ELF-1 (cell line): ENCODE measurements around the gene NPM3.
"Not testable (repeated sequence)": the region's sequence is repeated elsewhere in the genome, so short reads cannot be mapped to it uniquely, and the experiment has no call there.

Experiments used
- DNase-seq: peaks from one replicate; pipeline ENCODE4 v3.0.0-alpha.2; 2016; ENCODE audit warnings: low read depth, low spot score

Gene NPM3

DNA sequence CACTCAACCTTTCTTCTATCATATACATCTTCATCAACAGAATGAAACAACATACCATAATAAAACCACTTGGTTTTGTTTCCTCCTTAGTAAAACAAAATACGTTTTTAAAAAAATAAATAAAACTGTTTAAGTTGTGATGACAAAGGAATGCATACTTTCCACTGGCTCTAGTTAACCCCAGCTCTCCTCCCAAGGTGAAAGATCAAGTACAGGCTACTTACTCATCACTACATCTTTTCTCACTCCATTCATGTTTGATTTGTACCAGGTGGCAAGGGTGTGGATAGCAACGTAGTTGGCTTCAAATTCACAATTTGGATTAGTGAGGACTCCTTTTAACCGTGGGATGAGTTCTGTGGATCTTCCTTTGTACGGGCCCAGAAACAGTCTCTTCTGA is 20.3 kb upstream of the NPM3 start:
- DNase-seq = no peak

DNA sequence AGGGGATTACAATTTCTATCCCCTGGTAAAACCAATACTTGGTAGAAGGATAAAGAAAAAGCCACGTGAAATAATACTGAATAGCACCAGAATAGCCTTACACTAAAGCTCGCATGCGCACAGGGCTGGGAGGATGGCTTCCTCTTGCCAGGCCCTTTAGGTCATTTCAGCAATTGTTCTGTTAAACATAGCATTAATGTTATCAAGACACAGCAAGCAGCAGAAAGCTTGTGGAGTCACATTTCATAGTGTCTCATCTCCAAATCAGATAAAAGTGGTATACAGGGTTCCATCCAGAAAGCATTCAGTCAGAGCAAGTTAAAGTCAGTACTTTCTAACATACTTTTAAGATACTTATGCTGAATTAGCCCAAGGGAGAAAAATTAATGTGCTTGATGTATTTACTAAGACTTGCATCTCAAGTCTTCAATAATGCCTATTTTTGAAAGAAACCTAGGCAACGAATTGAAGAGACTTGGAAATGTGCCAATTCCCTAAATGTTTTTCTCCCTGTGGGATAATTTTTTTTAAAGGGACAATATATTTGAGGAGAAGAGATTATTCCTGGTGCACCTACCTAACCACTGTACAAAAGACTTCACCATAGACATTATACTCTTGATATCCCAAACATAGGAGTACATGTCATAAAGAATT is 14.3 kb upstream of the NPM3 start:
- DNase-seq = no peak

DNA sequence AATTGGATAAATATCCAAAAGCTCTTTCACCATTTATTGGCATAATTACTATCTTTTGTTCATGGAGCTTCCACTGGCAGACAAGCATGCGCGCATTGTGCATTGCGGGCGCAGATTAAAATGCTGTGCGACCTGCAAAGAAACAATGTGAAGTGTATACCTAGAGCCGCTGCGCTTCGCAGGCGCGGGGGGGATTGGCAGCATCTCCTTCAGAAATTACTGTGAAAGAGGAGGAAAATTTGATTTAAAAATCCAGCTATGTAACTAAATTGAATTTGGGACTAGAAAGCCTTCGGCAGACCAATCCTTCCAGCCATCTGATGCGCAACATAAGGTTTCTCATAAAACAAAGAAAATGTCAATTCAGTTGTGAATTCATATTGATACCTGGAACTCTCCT is 10.3 kb upstream of the NPM3 start:
- no peak for DNase-seq

DNA sequence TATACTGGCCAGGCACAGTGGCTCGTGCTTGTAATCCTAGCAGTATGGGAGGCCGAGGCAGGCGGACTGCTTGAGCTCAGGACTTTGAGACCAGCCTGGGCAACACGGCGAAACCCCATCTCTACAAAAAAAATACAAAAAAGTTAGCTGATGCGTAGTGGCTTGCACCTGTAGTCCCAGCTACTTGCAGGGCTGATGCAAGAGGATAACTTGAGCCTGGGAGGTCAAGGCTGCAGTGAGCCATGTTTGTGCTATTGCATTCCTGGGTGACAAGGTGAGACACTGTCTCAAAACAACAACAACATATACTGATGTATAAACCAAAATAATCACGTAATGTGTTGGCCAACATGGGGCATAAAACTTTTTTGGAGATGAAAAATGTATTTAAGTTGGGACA is 6.4 kb upstream of the NPM3 start:
- no peak for DNase-seq

DNA sequence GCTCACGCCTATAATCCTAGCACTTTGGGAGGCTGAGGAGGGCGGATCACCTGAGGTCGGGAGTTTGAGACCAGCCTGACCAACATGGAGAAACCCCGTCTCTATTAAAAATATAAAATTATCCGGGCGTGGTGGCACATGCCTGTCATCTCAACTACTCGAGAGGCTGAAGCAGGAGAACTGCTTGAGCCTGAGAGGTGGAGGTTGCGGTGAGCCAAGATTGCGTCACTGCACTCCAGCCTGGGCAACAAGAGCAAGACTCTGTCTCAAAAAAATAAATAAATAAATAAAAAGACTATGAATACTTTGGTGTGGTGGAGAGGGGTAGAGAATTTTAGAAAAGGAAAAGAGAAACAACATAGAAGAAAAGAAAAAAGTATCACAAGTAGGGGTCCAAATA is 6.0 kb upstream of the NPM3 start:
- not testable (repeated sequence) for DNase-seq

DNA sequence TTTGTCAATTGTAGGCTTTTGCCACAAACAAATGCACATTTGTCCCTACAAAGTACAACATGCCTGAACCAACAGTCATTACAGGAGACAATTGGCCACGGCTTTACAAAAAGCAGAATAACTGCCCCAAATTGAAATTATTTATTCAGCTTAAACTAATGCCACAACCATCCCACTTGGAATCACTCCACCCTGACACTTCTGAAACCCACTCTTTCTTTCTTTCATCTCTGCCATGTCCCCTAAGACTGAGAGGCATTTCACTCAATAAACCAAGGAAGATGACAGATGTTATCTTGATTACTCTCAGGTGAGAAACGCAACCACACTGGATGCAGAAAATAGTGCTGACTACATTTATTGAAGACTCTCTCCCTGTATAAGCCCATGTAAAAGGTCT is 2.6 kb upstream of the NPM3 start:
- DNase-seq = no peak

DNA sequence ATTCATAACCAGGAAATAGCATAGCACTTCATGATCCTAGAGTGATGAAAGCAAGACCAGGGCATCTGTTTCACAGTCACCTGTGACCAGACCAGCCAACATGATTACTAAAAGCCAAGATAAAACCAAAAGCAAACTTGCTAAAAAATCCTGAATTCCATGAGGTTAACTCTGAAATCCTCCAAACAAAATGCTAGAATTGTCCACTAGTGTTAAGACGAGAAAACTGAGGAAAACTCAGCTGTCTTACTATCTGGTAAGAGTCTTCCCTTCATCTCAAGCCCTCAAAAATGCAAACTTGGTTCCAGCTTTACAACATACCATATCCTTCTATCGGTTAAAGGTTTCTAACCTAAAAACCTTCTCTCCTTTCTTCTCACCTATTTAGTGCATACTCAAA is 1.3 kb upstream of the NPM3 start:
- DNase-seq = no peak

DNA sequence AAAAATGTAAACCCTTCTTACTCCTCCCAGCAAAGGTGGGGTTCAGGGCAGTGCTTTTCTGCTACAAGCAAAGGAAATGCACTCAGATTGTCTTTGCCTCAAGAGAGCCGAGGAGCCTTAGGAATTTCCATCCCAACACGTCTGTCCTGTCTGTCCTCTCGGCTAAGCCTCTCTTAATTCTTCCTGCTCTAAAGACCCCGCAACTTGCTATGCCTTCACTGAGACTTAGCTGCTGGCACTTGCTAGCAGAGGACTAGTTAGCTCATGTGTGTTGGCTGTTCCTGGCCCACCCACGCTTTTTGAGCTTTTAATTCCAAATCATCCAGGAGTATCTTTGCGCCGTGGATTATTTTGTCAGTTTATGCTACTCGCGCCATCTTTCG is 481 bp upstream of the NPM3 start:
- no peak for DNase-seq

DNA sequence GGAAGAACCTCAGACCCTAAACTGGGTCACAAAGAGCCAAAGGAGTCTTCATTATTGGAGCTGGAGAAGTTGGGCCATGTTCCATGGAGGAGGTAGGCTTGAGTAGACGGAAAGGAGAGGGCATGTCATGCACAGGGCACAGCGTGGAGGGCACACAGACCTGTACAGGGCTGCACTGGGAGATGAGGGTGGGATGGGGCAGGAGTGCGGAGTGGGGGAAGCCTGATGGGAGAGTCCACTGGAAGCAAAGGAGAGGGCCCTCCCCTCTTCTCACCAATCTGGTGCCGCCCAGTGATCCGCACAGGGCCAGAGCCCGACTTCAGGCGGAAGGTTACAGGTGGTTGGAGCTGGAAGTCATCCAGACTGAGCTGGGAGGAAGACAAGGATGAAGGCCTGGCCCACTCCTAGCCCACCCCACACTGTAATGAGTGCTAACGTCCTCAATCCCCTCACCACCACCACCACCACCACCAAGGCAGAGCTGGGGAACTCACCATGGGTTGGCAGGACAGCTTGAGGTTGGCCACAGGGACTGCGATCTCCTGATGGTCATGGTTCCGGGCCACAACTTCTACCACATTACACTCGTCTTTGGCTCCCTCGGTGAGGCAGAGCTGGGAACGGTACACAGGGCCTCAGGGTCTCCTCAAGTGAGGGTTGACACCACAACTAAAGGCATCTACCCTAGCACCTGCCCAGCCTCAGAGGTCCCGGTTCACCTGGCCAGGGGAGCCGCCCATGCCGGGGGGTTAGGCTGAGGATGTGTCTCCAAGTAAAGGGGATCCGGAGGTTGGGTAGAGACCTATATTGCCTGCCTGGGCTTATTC is 1.0 kb downstream of the NPM3 start:
- no peak for DNase-seq

DNA sequence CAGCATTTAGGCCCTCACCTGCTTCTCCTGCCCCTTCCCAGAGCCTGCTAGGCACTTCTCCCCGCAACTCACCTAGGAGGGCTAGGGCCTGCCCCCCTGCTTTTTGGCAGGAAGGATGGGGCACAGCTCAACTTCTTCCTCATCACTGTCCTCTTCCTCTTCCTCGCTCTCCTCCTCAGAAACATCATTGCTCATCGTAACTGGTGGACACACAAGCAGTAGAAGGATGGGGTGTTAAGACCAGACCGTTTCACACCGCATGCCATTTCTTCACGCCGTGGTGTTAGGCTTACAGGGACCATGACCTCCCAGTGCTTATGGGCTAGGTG is 1.6 kb downstream of the NPM3 start:
- DNase-seq = no peak

DNA sequence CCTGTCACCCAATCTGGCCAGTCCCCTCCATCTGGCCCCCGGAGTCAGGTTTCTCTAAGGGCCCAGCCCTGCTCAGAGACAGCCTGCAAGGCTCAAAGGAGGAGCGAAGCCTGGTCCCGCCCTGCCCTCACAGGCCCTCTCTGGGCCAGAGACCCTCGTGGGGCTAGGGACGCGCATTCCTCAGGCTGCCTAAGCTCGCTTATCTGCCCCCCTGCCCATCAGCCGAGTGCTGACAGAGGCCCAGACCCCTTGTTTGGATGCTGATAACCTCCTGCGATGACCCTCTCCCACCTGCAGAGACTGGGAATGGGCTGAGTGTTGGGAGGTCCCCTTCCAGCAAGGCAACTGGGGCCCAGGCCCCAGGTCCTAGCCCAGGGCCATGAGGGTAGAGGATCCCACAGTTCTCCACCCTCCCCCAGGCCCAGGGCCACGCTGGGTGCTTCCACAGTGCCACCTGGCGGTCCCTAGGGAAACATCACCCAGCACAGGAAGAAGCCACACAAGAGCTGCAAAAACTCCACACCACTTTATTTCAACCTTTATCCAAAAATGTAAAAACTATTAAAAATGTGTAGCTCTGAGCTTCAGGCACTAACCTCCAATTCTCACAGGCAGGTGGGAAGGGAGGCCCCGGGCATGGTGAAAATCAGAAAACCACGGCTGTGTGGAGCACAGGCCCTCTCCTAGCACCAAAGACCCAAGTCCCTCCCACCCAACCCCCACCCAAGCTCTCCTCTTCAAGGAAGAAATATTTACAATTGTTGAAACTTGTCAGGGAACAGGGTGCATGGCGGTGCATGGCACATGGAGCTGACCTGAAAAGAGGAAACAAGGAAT is 2.2 kb downstream of the NPM3 start:
- DNase-seq = peak; percentile 88

DNA sequence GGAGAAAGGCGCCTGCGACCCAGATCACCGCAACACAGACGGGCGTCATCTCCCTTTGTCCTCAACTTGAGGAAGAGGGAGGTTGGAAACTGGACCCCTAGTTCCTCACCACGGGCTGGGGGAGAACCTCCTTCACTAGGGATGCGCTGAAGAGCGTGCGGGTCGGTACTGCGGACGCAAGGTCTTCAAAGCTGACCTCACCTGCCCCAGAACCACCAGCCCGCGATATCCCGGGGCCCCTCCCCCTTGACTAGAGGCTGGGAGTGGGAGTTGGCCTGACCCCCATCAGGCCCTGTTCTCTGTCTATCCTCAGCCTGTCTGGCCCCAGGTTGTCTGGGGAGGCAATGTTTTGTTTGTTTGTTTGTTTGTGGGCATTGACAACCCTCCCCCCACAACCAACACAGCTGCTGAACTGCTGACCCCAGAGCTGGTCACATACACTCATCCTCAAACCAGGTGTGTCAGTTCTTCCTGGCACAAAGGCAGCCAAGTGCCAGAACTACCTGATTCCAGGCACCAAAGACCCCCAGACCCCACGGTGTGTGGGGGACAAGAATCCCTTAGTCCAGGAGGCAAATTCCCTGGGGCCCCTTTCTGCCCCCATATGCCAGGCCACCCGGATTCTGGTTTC is 2.9 kb downstream of the NPM3 start:
- DNase-seq = no peak

DNA sequence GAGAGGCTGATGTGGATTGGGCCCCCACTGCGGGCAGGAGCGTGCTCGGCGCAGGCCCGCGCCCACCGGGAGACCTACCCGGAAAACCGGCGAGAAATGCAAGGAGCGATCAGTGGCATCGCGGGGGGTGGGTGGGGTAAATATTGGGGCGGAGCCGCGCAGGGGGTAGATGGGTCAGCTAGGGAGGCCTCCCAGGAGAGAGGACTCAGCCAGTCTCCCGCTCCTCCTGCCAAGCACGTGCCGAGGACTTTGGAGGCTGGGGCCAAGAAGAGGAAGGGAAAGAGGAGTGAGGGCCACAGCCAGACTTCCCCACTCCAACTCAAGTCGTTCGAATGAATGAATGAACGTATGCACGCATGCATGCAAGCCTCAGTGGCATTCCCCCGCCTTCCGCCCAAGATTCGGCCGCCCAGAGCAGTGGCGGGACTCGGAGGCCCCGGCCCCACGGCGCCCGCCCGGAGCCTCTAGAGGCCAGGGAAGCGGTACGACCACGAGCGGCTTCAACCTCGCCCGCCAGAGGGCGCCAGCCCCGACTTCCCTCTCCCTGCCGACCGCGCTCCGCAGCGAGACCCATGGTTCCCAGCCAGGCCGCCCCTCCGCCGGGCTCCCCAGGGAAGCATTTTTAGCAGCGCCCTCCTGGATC is 3.6 kb downstream of the NPM3 start:
- peak; percentile 95 for DNase-seq

DNA sequence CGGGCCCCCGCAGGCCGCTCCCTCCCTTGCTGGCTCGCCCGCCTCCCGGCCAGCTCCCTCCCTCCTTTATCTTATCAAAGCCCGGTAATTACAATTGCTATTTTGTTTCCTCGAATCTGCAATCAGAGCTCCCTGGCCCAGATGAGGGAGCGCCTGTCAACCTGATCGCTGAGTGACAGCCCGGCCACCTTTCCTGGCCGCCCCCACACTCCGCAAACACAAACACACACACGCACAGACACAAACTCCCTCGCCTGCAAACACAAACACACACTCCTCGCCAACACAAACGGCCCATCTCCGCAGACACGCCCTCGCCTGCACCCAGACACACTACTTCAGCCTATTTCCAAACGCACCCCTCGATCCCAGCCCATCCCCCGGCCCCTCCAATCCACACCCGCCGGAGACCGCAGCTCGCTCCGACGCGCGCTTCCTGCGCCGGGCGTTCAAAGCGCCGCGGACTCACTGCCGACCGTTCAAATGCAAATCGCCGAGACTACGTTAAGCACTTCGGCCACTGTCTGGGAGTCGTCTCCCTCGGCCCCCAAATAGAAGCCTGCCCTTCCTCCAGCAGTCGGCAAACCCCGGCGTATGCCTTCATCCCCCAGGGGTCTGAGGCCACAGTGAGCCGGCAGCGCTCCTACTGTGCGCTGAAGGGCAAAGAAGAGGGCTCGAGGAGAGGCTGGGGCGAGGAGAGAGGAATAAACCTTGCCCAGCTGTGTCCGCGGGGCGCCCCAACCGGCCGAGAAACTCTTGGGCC is 4.3 kb downstream of the NPM3 start:
- DNase-seq = peak; percentile 92

DNA sequence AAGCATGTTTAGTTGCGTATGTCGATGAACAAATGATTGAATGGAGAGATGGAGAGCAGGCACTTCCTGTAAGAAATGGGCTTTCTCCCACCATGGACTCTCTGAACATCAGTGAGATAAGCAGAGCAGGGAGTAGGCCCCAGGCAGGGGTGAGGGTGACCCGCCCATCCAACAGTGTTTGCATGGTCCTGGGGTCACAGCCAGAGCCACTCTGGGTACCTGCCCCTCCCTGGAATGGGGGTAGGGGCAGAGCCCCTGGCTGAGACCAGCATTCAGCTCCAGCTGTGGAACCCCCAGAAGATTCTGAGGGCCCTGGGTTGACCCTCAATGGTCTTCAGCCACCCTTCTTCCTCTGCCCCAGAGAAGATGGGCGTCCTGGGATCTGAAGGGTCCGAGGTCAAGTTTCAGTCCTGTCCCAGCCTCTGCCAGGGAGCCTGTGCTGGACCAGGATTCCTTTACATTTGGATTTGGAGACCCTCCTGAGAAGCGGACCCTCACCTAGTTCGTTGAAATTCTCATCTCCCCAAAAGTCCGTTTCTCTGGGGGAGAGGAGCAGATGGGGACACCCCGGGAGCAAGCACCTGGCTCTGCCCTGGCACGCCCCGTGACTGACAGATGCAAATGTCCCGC is 5.0 kb downstream of the NPM3 start:
- no peak for DNase-seq

DNA sequence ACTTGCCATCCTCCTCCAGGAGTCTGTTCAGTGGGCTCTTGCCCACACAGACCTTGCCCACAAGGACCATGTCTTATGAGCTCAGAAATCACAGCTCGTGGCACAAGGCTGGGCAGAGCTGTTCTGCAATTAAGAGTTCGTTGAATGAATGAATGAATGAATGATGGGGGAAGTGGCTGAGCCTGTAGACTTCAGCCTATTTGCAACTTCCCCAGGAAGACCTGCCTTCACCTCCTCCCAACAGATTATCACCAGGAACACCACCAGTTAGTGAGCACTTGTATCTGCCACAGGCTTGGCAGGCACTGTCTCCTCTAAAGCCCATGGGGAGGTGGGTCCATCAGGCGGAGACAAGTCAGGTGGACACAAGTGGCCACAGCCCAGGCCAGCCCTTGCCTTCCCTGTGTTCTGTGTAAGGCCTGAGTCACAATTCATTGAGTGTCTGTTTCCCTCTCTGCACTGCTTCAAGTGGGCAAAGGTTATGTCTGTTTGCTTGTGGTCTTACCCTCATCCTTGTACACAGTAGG is 5.6 kb downstream of the NPM3 start:
- no peak for DNase-seq

DNA sequence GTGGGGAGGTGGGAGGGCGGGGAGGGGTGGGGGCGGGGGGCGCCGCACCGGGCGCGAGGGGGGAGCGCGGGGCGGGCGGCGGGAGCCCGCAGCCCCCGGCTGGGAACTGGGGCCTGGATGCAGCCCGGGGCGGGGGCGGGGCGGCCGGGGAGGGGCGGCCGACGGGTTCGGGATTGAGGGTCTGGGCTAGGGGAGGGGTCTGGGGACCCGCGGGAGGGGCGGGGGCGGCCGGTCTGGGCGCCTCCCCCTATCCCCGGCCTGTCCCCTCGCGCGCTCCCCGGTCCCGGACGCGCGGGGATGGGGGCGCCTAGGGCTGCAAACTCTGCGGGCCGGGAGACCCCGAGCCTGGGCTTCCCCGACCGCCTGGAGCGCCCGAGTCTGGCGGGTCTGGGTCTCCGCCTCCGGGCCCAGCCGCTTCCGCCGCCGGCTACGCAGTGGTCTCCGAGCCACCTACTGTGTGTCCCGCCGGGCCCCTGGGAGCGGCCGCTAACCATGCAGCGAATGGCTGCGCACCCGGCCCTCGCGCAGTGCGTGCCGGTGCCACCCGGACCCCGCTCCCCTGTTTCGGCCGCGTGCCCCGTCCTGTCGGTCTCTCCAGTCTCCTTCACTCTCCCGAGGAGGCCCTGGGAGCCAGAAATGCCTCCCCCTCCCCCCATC is 7.0 kb downstream of the NPM3 start:
- DNase-seq = no peak

DNA sequence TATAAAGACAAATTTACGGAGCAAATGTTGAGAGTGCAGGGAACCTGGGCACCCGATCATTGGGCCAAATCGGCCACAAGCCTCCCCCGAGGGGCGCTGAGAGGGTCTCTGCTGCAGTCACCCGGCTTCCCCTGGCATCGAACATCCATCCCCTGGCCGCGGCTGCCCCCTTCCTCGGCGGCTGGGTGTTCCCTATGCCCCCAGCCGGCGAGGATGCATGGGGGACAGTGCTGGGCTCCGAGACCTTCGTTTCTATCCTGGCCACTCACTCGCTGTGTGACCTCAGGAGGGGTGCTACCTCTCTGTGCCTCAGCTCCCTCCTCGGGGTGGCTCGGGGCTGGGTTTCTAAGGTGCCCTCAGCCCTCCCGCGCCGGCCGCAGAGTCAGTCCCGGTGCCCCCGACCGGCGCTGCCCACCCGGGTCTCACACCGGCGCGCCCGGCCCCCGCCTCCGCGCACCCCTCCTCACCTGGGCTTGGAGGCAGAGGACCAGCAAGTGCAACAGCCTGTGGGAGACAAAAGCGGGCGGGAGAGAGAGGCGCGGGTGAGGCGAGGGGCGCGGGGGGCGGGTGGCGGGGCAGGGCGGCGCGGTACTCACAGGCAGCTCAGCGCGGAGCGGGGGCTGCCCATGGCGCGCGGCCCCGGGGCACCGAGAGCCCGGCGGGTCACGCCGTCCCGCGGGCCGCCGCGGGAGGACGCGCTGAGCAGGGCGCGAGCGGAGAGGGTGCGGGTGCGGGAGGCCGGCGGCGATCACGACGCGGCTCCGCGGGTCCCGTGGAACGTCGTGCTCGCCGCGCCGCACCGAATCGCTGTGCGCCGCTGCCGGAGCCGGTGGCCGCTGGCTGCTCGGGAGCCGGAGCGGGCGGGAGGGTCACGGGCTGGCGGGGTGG is 7.7 kb downstream of the NPM3 start, which contains the start of gene FGF8:
Gene FGF8, minus strand, starts transcription at position 842 of the 888 bp plus-strand sequence. Its CDS starts 214 bp downstream, at position 628.
- DNase-seq = no peak
